DMS153 (cell line): ENCODE data around the gene APCDD1.

Experiments used
- DNase-seq: peaks from one replicate; lab custom pipeline; 2025; lab: John Stamatoyannopoulos, UW

The APCDD1 gene

GRCh38 chr18:10453806-10454680 is at the start of gene APCDD1:
Gene APCDD1 (plus strand): TSS chr18:10454635. CDS start chr18:10454982, 347 bp downstream.
- DNase-seq = no peak

- no peak for DNase-seq
These were observed 49.4 kb upstream of the APCDD1 start for GRCh38 chr18:10405014-10405493.

GRCh38 chr18:10405816-10406663 is 48.4 kb upstream of the APCDD1 start:
- DNase-seq = no peak

- DNase-seq = no peak
These were observed 46.3 kb upstream of the APCDD1 start for GRCh38 chr18:10408131-10408530.

- no peak for DNase-seq
These were observed 45.4 kb upstream of the APCDD1 start for GRCh38 chr18:10409041-10409440.

GRCh38 chr18:10410472-10411308 is 43.7 kb upstream of the APCDD1 start:
- no peak for DNase-seq

GRCh38 chr18:10412933-10413332 is 41.5 kb upstream of the APCDD1 start:
- DNase-seq = no peak

- no peak for DNase-seq
These were observed 40.7 kb upstream of the APCDD1 start for GRCh38 chr18:10413722-10414121.

GRCh38 chr18:10414293-10414842 is 40.1 kb upstream of the APCDD1 start:
- DNase-seq = no peak

- no peak for DNase-seq
These were observed 38.4 kb upstream of the APCDD1 start for GRCh38 chr18:10416065-10416464.

- DNase-seq = no peak
These were observed 37.2 kb upstream of the APCDD1 start for GRCh38 chr18:10417191-10417590.

GRCh38 chr18:10417664-10418063 is 36.8 kb upstream of the APCDD1 start:
- DNase-seq = no peak

- no peak for DNase-seq
These were observed 35.6 kb upstream of the APCDD1 start for GRCh38 chr18:10418836-10419235.

GRCh38 chr18:10419420-10420103 is 34.9 kb upstream of the APCDD1 start:
- DNase-seq = no peak

GRCh38 chr18:10420561-10421352 is 33.7 kb upstream of the APCDD1 start:
- DNase-seq = no peak

GRCh38 chr18:10421859-10422258 is 32.6 kb upstream of the APCDD1 start:
- no peak for DNase-seq

GRCh38 chr18:10422731-10423130 is 31.7 kb upstream of the APCDD1 start:
- DNase-seq = no peak

- no peak for DNase-seq
These were observed 29.7 kb upstream of the APCDD1 start for GRCh38 chr18:10424585-10425307.

GRCh38 chr18:10430677-10431076 is 23.8 kb upstream of the APCDD1 start:
- no peak for DNase-seq
